ENCODE results near the gene RPRD2. TPM values are rescaled to one million over a fixed set of nuclear protein-coding genes. Genes with fewer than 3 reads are reported as not detected.

Gene RPRD2
- total and polyA plus RNA-seq, 2 of the 4 experiments (the other 2 are of a cell fraction) = 3.9 to 11.6 TPM

DNA sequence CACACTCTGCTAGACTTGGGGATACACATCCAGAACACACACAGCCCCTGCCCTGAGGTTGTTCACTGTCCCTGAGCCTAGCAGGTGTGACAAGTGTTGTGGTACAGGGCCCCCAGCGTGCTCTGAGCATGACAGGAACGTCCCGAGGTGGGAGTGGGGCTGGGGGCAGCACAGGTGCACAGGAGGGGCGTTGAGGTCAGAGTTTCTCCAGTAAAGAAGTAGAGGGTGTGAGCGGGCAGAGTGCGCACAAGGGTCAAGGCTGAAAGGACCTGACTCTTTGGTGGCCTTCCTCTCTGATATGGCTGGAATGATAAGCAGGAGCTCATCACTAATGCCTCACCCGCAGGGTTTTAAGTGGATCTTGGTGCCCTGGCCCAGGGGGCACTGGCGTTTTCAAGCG is 150.3 kb downstream of the RPRD2 start:
- no peak overlapping the region for H3K56ac ChIP-seq (ENCODE audit: extremely low read depth, insufficient read depth, low read length)
- no peaks in the 10 kb centered on the region for H3K27me3 ChIP-seq (ENCODE audit: control insufficient read depth, insufficient read depth, low read length)
- no peak overlapping the region for H2BK20ac ChIP-seq (ENCODE audit: low read depth, low read length)
- CTCF ChIA-PET = no interaction called here
- peak overlapping the region; percentile 98; the same call in 1 of the 2 replicates for H3K23ac ChIP-seq (ENCODE audit: low read depth, low read length)
- H2AFZ ChIP-seq (replicated peaks; ENCODE audit: low read length, poor library complexity) = no peak overlapping the region
- dilution Hi-C loops (cut with HindIII; ENCODE audit: low sequenced_read_pairs, unreplicated experiment) = no loop called here
- 90% methylated on average over 7 of the region's 9 CpGs; no CpG with 5 or more reads in 1 of the 2 experiments for WGBS, 2 experiments (ENCODE audit: extremely low coverage in 2 of 2, insufficient read length in 1 of 2)
- no peak overlapping the region for H3K9ac ChIP-seq (ENCODE audit: low read depth, low read length)
- no peak overlapping the region for H3K27ac ChIP-seq (ENCODE audit: insufficient read depth, low read length)
- DNase-seq (no peak), ATAC-seq (ENCODE audit: low read depth) (no peak)
- no peak overlapping the region for H2BK5ac ChIP-seq (ENCODE audit: low read depth, low read length, poor library complexity, severe bottlenecking)
- H4K8ac ChIP-seq (ENCODE audit: low read depth in 2 of 2, low read length in 2 of 2) = no peak overlapping the region; a peak in 1 of 4 replicates
- H2AK5ac ChIP-seq (ENCODE audit: low read depth, low read length) = peak overlapping the region; percentile 30
- H3K4me2 ChIP-seq (ENCODE audit: low read depth, low read length) = no peak overlapping the region
- H3K14ac ChIP-seq (replicated peaks; ENCODE audit: low read depth, low read length) = no peak overlapping the region
- POLR2A ChIA-PET (ENCODE audit: unreplicated experiment) = no interaction called here
- H2BK15ac ChIP-seq (ENCODE audit: low read depth, low read length) = no peak overlapping the region
- H2AK9ac ChIP-seq (replicated peaks; ENCODE audit: low read depth, low read length, poor library complexity) = peak overlapping the region; percentile 83
- no peak for TF ChIP-seq RCOR1 (IDR thresholded peaks at IDR 0.05; ENCODE audit: insufficient replicate concordance, low read length)
- no peak for TF ChIP-seq FOS (IDR thresholded peaks at IDR 0.05; ENCODE audit: low read depth, low read length)
- TF ChIP-seq NFE2L2 (IDR thresholded peaks at IDR 0.05; ENCODE audit: low read depth, low read length) = no peak
- no peak for TF ChIP-seq BHLHE40 (IDR thresholded peaks at IDR 0.05; ENCODE audit: low read depth, low read length)
- TF ChIP-seq ELK1 (IDR thresholded peaks at IDR 0.05; ENCODE audit: borderline replicate concordance, low read depth, low read length) = no peak
- TF ChIP-seq MXI1 (IDR thresholded peaks at IDR 0.05; ENCODE audit: borderline replicate concordance, low read depth, low read length) = no peak
- no peak for TF ChIP-seq MAFK (IDR thresholded peaks at IDR 0.05; ENCODE audit: low read depth, low read length)
- TF ChIP-seq POLR2A (IDR thresholded peaks at IDR 0.05; ENCODE audit: low read depth, low read length) = no peak
- TF ChIP-seq RFX5 (IDR thresholded peaks at IDR 0.05; ENCODE audit: low read depth, low read length) = no peak
- TF ChIP-seq USF2 (IDR thresholded peaks at IDR 0.05; ENCODE audit: low read depth, low read length) = no peak
- TF ChIP-seq CHD1 (IDR thresholded peaks at IDR 0.05; ENCODE audit: low read depth, low read length) = no peak
- TF ChIP-seq CTCF (conservative IDR thresholded peaks at IDR 0.05; ENCODE audit: low read depth, low read length) = no peak
- TF ChIP-seq SMC3 (IDR thresholded peaks at IDR 0.05; ENCODE audit: low read depth, low read length) = no peak
- TF ChIP-seq CEBPB (IDR thresholded peaks at IDR 0.05; ENCODE audit: low read depth, low read length) = no peak
- TF ChIP-seq RAD21 (IDR thresholded peaks at IDR 0.05; ENCODE audit: low read length) = no peak
- TF ChIP-seq MAZ (IDR thresholded peaks at IDR 0.05; ENCODE audit: borderline replicate concordance, low read depth, low read length) = no peak
- BruUV-seq (replicated peaks) = no TSS peak
- peaks cover 8% of the 10 kb centered on the region for H3K4me1 ChIP-seq (ENCODE audit: control insufficient read depth, insufficient read depth, low read length)
- no peak overlapping the region for H4K91ac ChIP-seq (ENCODE audit: insufficient read depth, low read depth, low read length)
- no peak overlapping the region for H3K4me3 ChIP-seq (ENCODE audit: insufficient read depth, low read depth, low read length)
- H4K20me1 ChIP-seq (ENCODE audit: insufficient read depth, low read length) = no peaks in the 10 kb centered on the region
- no peak overlapping the region for H2BK120ac ChIP-seq (ENCODE audit: low read depth, low read length)
- peaks cover 28% of the 10 kb centered on the region for H3K36me3 ChIP-seq (ENCODE audit: control insufficient read depth, insufficient read depth, low read length)
- peak overlapping the region; percentile 89; the same call in 1 of the 2 replicates for H3K4ac ChIP-seq (ENCODE audit: low read depth, low read length)
- no peak overlapping the region for H4K5ac ChIP-seq (ENCODE audit: low read depth, low read length)
- H3K79me1 ChIP-seq (ENCODE audit: low read depth in 1 of 2, low read length in 2 of 2) = peaks cover 13 to 54% of the 10 kb centered on the region in 2 experiments; a peak in 3 of 4 replicates
- no peak overlapping the region for H3K18ac ChIP-seq (ENCODE audit: low read depth, low read length)
- H3K9me3 ChIP-seq (ENCODE audit: control insufficient read depth, insufficient read depth, low read length) = no peaks in the 10 kb centered on the region
- H3K9me1 ChIP-seq (ENCODE audit: insufficient read depth, low read length) = peaks cover 23% of the 10 kb centered on the region
- intact Hi-C loops (cut with micrococcal nuclease) = no loop called here
- in situ Hi-C loops (cut with MboI; ENCODE audit: low sequenced_read_pairs) = no loop called here

All from IMR-90 (cell line).